Daoy (cell line): Measurements from ENCODE around the gene PIGB. TPM values are rescaled to one million over a fixed set of nuclear protein-coding genes. Genes with fewer than 3 reads are reported as not detected.
"Not testable (repeated sequence)": the region's sequence is repeated elsewhere in the genome, so short reads cannot be mapped to it uniquely, and the experiment has no call there.

Experiments
- DNase-seq: peaks from one replicate; pipeline ENCODE4 v3.0.0-alpha.2; 2015; ENCODE audit warnings: low read depth
- total RNA-seq: library from RNA; depleted of rRNA; stranded (reverse); fragments of >200 nt; shearing (Covaris generic); gene quantifications from 2 replicates; pipeline ENCODE4 v1.2.3, GENCODE V29; 2014; rRNA removed

The PIGB gene
- 14.2 and 15.0 TPM in 2 replicates for total RNA-seq

- peak; percentile 88 for DNase-seq
These were observed at the start of gene PIGB, which contains the start of gene PIGBOS1 for GRCh38 chr15:55318588-55319494. TSS of gene PIGB (plus strand) at chr15:55319222. CDS start at chr15:55319251, 29 bp downstream. TSS of gene PIGBOS1 (minus strand) at chr15:55319123. CDS start at chr15:55317792, 1,331 bp downstream.

GRCh38 chr15:55270291-55270690, 48.7 kb upstream of the PIGB start:
- no peak for DNase-seq

- no peak for DNase-seq
These were observed 42.7 kb upstream of the PIGB start for GRCh38 chr15:55276324-55276723.

GRCh38 chr15:55277116-55277564, 41.9 kb upstream of the PIGB start:
- peak; percentile 34 for DNase-seq

GRCh38 chr15:55277715-55278114, 41.3 kb upstream of the PIGB start:
- no peak for DNase-seq

- no peak for DNase-seq
These were observed 39.8 kb upstream of the PIGB start for GRCh38 chr15:55279100-55279745.

GRCh38 chr15:55279746-55280351, 39.2 kb upstream of the PIGB start:
- peak; percentile 74 for DNase-seq

- peak; percentile 37 for DNase-seq
These were observed 38.4 kb upstream of the PIGB start for GRCh38 chr15:55280589-55280988.

GRCh38 chr15:55281517-55282228, 37.3 kb upstream of the PIGB start:
- DNase-seq = no peak

- DNase-seq = peak; percentile 79
These were observed 36.7 kb upstream of the PIGB start for GRCh38 chr15:55282284-55282833.

GRCh38 chr15:55283379-55284147, 35.5 kb upstream of the PIGB start:
- no peak for DNase-seq

- DNase-seq = no peak
These were observed 34.6 kb upstream of the PIGB start for GRCh38 chr15:55284426-55284825.

GRCh38 chr15:55286442-55287189, 32.4 kb upstream of the PIGB start:
- DNase-seq = not testable (repeated sequence)

- no peak for DNase-seq
These were observed 30.9 kb upstream of the PIGB start for GRCh38 chr15:55288006-55288717.

- DNase-seq = peak; percentile 17
These were observed 29.8 kb upstream of the PIGB start for GRCh38 chr15:55289011-55289745.

GRCh38 chr15:55289746-55290527, 29.1 kb upstream of the PIGB start, which contains the start of gene RAB27A:
TSS of gene RAB27A (minus strand) at chr15:55289813. CDS start at chr15:55234934, 54,879 bp downstream.
- DNase-seq = peak; percentile 79

- peak; percentile 84 for DNase-seq
These were observed 28.4 kb upstream of the PIGB start for GRCh38 chr15:55290528-55291057.
